Hepatocyte (in vitro differentiated cells): Measurements from ENCODE around the gene ZMPSTE24.

Experiments
- CTCF ChIP-seq: fragments of 200-600 bp; sonication (generic); IDR thresholded peaks from 2 replicates; pipeline ENCODE4 v1.5.1; 2016; ENCODE audit warnings: antibody characterized with exemption, mild to moderate bottlenecking; ENCODE audit not compliant: poor library complexity
- EZH2 ChIP-seq: fragments of 200-600 bp; sonication (generic); IDR thresholded peaks from 2 replicates; pipeline ENCODE4 v1.6.1; 2016; ENCODE audit warnings: antibody characterized with exemption, mild to moderate bottlenecking, borderline replicate concordance
- EZH2phosphoT487 ChIP-seq: fragments of 200-600 bp; sonication (generic); IDR thresholded peaks from one replicate; pipeline ENCODE4 v1.6.1; 2018; ENCODE audit warnings: antibody characterized with exemption, mild to moderate bottlenecking, low read depth, moderate library complexity; ENCODE audit not compliant: unreplicated experiment, severe bottlenecking

GRCh38 chr1:40257313-40257687 is 736 bp upstream of the ZMPSTE24 start:
- TF ChIP-seq CTCF (no peak), EZH2phosphoT487 (no peak), EZH2 (no peak)
